GM21825 (cell line): ENCODE measurements around the gene CSNK1E.

Source experiments
- ATAC-seq: cut with Tn5 transposase; IDR thresholded peaks from one replicate; pipeline ENCODE4 v1.9.1; 2021; ENCODE audit warnings: mild to moderate bottlenecking, moderate library complexity; ENCODE audit not compliant: unreplicated experiment

Gene CSNK1E

DNA sequence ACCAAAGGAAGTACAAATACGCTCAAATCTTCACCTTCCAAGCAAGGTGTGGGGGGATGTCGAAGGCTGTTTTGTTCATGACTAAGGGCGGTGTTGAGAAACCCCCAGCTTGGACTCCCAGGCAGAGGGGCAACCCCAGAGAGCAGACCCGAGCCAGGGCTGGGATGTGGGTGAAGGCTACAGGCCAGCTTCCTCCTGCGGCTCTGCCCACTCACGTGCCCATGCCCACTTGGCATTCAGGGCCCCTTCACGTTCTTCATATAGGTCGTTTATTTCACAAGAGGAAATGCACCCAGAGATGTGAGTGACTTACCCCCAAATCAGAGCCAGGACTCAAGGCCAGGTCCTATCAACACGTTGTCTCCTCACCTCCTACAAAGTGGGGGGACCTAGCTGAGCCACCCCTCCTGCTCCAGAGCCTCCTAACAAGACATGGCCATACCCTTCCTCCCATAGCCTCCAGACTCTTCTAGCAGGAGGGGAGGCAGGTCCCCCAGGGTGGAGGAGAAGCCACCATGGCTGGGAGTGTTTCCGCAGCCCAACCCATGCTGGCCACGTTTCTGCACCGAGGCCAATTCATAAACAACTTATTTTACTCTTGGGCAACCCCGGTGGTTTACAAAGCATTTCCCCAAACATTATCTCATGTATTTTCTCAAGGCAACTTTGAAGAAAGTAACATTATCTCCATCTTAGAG, 66.4 kb downstream of the CSNK1E start:
- ATAC-seq, result no peak

DNA sequence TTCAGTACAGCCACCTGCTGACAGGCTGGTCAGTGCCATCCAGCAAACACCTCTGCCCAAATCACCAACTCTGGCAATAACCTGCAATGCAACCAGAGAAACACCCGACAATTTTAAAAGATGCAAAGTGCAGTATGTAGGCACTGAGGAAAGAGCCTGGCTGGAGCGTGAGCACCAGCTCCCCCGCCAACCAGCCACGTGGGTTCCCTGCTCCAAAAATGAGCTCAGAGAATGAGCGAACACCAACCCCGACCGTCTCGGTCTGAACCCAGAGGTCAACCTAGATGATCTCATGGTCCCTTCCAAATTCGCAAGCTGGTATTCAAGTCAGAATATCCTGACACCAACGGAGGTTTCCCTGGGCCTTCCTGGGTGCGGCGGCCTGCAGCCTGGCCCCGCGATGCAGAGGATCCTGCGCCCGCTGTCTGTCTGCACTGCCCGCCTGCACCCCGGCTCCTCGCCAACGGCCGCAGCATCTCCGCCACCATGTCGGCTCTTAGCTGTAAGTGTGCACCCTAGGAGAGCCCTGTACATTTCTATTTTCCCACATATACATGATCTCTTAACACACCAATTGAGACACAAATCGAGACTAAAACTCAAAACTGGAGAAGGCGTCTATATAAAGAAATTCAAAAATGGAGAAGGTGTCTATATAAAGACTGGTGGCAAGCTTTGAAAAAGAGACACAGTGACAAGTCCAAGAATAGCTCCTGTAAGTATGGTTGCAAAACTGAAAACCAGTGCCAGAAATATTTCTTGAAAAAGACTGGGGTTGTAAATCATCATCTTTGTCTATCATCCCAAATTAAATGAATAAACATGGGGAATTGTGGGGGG, 67.2 kb downstream of the CSNK1E start:
- ATAC-seq, result no peak

DNA sequence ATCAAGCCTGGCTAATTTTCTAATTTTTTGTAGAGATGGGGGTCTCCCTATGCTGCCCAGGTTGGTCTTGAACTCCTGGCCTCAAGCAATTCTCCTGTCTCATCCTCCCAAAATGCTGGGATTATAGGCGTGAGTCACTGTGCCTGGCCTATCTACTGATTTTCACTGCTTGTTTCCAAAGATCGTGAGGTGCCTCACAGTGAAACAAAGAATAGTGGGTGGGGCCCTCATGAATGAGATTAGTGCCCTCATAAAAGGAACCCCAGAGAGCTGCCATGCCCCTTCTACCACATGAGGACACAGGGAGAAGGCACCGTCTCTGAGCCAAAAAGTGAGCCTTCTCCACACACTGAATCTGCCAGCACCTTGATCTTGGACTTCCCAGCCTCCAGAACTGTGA, 67.9 kb downstream of the CSNK1E start:
- no peak for ATAC-seq

DNA sequence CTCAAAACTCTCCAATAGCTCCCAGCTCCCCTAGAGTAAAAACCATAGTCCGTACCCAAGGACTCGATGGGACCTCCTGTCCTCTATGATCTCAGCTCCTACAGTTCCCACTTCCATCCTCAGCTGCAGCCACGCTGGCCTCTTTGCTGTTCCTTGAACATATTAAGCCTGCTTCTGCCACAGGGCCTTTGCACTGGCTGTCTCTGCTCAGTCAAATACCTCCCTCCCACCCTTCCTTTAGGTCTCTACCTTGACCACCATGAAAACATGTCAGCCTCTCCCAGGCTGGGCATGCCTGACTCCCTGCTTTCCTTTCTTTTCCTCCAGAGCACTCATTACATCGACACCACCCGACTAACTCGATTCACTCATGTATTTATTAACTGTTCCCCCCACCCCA, 69.0 kb downstream of the CSNK1E start:
- ATAC-seq, result no peak

DNA sequence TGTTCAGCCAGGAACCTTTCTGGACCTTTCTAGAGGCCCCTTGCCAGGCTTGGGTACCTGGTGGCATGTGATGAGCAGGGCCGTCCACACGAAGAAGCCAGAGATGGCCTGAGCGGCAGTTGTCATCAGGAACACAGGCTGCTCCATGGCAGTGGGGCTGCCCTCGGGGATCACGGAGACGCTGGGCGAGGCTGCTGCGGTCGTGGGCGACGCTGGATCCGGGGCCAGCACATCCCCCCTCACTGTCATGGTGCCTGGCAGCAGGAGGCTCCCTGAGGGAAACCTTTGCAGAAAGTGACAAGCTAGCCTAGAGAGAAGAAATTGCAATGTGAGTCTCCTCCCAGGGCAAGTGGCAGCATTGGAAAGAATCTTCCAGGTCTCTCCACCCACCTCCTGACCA, 69.5 kb downstream of the CSNK1E start:
- ATAC-seq, result no peak

DNA sequence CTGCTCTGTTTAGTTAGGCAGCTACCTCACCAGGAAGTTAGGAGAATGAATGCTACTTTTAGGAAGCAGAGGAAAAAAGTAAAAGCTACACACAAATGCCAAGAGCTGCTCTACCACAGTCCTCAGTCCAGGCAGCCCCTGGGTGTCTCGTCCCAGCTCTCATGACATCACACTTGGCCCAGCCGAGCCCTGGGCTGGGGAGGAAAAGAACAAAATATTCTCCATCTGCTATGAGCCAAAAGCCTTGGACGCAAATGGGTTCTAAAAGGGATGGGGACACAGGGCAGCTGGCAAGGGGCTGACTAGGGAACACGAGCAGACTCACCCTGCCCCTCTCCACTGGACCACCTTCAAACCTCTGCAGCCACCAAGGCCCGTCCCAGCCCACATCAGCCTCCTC, 70.5 kb downstream of the CSNK1E start:
- no peak for ATAC-seq

DNA sequence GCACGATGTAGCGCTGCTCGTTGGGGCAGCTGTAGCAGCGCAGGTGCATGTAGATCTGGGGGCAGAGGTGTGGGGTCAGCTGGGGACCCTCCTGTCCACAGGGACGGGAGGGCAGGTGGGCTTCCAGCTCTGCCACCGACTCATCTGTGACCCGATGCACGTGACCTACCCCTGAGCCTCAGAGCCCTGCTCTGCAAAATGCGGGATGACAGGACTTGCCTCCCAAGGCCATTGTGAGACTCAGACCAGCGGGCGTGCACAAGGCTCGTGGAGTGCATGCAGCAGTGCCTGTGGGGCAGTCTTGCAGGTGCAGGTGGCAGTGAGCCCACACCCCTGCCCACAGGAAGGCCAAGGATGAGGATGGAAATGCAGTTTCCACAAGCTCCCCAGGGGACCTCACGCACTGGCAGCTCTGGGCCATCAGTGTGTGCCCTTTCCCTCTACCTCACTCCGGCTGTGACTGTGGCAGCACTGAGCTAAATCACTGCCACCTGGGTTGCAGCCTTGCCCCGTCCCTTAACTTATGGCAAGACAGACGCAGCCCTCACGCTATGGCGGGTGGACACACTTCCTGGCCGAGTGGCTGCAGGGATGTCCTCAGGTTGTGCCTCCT, 71.1 kb downstream of the CSNK1E start:
- no peak for ATAC-seq

DNA sequence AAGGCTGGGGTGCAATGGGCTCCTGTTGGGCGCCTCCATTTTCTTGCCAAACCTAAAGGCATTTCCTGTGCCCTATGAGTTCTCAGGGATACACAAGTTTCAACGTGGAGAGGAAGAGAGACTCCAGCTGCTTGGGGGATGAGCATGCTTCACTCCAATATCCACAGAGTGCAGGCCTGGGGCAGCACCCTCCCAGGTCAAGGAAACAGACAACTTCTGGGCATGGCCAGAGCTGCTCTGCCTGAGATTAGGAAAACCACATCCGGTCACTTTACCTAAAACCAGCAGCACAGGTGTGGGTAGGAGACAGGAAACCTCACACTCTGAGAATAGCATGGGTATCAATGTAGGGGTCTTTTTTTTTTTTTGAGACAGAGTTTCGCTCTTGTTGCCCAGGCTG, 73.1 kb downstream of the CSNK1E start:
- ATAC-seq, result no peak

DNA sequence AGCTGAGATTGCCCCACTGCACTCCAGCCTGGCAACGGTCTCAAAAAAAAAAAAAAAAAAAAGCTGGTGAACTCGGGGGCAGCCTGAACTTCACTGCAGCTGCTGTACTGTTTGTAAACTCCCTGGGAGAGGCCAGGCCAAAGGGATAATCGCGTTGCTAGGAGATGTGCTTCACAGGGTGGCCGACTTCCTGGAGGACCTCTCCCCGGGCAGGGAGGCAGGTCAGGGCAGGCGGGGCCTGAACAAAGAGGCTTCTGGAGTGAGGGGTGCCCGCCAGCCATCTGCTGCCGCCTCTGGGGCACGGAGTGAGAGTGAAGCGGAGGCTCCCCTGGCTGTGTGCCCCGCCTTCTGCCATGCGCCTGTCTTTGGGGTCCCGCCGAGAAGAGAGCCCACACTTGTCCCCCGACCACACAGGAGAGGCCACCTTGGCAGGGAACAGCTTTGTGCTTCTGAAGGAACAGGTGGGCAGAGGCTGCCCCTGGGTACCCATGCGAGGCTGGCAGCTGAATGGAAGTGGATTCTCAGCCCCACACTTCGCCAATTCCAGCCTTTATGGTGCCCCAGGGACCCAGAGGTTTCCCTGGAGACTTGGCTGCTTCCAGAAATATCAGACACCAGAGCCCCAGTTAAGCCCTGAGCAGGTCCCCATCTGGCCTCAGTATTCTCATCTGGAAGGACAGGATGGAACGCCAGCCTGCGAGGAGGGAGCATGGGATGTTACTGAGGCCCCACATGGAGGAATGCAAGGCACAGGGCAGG, 74.0 kb downstream of the CSNK1E start:
- no peak for ATAC-seq

DNA sequence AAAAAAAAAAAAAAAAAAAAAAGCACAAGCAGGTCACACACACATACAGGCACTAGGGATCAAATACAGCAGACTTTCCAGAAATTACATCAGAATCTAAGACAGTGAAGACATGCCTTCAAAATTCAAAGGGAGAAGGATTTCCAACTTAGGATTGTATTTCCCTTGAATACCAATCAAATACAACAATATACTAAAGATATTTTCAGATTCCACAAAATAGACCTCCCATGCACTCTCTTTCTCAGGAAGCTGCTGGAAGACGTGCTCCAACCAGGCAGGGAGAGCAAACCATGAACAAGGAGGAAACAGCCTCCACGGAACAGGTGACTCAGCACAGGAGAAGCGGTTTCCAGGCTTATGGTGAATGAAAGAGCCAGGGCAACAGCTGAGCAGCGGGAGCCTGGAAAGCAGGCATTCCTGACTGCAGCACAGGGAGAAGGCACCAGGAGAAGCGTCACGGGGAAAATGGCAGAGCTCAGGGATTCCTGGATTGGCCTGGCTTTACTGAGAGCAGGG, 76.4 kb downstream of the CSNK1E start:
- no peak for ATAC-seq
